ENCODE data around the gene PHKG1. TPM values are rescaled to one million over a fixed set of nuclear protein-coding genes. Genes with fewer than 3 reads are reported as not detected.

The PHKG1 gene
- total RNA-seq, 2 donors from 2014 or later = 0.46 TPM

DNA sequence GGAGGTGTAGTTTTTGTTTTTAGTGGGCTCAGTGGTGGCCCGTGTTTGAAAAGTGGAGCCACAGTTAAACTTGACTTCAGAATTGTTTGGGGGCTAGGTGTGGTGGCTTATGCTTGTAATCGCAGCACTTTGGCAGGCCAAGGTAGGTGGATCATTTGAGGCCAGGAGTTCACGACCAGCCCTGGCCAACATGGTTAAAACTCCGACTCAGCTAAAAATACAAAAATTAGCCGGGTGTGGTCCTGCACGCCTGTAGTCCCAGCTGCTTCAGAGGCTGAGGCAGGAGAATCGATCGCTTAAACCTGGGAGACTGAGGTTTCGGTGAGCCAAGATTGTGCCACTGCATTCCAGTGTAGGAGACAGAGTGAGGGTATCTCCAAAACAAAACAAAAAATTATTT, 39.4 kb downstream of the PHKG1 start:
- Mint-ChIP-seq H3K36me3 (ENCODE audit: low read depth) (peaks cover 55% of the 10 kb centered on the region), H3K27ac (peak overlapping the region; percentile 85), H3K4me3 (peak overlapping the region; percentile 81), H3K9me3 (no peaks in the 10 kb centered on the region), H3K27me3 (ENCODE audit: insufficient read depth) (no peaks in the 10 kb centered on the region), H3K4me1 (peaks cover 17% of the 10 kb centered on the region)
- Histone ChIP-seq H3K9ac (ENCODE audit: extremely low read depth, low read length, poor library complexity, severe bottlenecking) (peak overlapping the region; percentile 91), H3K4me3 (ENCODE audit: low read length) (peak overlapping the region; percentile 88), H3K4me1 (ENCODE audit: control insufficient read depth, insufficient read depth, low read length) (peaks cover 9% of the 10 kb centered on the region), H3K27me3 (ENCODE audit: control insufficient read depth, insufficient read depth, low read length, poor library complexity, severe bottlenecking) (no peaks in the 10 kb centered on the region), H3K9me3 (ENCODE audit: control insufficient read depth, low read length) (no peaks in the 10 kb centered on the region), H3K27ac (ENCODE audit: low read depth, low read length) (no peak overlapping the region), H3K36me3 (ENCODE audit: control insufficient read depth, insufficient read depth, low read length) (peaks cover 55% of the 10 kb centered on the region)
- no peak for DNase-seq
- 83 to 86% methylated on average over 9 of the region's 9 CpGs for WGBS, 2 experiments (ENCODE audit: insufficient coverage in 1 of 2, insufficient read length in 1 of 2)
- TF ChIP-seq, protein P1, sequence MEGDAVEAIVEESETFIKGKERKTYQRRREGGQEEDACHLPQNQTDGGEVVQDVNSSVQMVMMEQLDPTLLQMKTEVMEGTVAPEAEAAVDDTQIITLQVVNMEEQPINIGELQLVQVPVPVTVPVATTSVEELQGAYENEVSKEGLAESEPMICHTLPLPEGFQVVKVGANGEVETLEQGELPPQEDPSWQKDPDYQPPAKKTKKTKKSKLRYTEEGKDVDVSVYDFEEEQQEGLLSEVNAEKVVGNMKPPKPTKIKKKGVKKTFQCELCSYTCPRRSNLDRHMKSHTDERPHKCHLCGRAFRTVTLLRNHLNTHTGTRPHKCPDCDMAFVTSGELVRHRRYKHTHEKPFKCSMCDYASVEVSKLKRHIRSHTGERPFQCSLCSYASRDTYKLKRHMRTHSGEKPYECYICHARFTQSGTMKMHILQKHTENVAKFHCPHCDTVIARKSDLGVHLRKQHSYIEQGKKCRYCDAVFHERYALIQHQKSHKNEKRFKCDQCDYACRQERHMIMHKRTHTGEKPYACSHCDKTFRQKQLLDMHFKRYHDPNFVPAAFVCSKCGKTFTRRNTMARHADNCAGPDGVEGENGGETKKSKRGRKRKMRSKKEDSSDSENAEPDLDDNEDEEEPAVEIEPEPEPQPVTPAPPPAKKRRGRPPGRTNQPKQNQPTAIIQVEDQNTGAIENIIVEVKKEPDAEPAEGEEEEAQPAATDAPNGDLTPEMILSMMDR (conservative IDR thresholded peaks at IDR 0.05) = no peak

DNA sequence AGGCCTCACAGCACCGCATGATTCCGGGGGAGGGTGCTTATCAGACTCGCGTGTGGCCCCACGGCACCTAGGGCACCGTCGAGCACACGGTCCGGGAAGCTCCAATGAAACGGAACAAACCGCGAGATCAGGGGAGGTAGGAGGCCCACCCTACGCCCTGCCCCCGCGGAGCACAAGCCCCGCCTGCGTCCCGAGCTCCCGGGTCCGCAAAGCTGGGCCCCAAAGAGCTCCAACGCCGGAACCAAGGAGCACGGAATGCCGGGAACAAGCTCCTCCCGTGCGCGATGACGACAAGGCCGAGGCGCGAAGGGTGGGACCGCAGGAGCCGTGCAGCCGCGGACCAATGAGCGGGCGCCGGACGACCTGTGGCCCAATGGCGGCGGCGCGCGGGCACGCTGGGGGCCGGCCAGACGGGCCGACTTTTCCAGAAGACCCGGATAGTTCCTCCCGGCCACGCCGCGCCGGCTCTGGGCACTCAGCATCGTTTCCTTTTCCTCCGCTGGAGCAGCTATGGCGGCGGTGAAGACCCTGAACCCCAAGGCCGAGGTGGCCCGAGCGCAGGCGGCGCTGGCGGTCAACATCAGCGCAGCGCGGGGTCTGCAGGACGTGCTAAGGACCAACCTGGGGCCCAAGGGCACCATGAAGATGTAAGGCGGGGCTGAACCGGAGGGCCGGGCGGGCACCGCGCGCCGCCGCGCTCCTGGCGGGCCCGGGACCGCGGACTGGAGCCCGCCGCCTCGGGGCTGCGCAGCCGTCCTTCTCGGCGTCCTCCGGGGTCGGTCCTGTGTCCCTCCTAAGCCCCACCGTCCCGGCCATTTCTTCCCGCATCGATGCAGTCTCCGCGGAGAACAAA, 41.2 kb downstream of the PHKG1 start, which contains the start of the genes CCT6A and PSPH:
TSS of gene CCT6A (plus strand) at position 427 of the 853 bp plus-strand sequence. CDS start at position 511, 84 bp downstream.
TSS of gene PSPH (minus strand) at position 106 of the 853 bp plus-strand sequence. CDS start 30,232 bp downstream, outside the sequence.
- peak within 1 kb of the TSS; percentile 81 for H3K4me3 Mint-ChIP-seq
- peaks cover 39% of the 10 kb centered on the region for H3K36me3 Mint-ChIP-seq (ENCODE audit: low read depth)
- TF ChIP-seq, protein P1 (conservative IDR thresholded peaks at IDR 0.05) = no peak
- H3K27me3 ChIP-seq (ENCODE audit: control insufficient read depth, insufficient read depth, low read length, poor library complexity, severe bottlenecking) = no peaks in the 10 kb centered on the region
- H3K9me3 Mint-ChIP-seq = no peaks in the 10 kb centered on the region
- peak; percentile 99 for DNase-seq
- H3K27me3 Mint-ChIP-seq (ENCODE audit: insufficient read depth) = no peaks in the 10 kb centered on the region
- no peaks in the 10 kb centered on the region for H3K9me3 ChIP-seq (ENCODE audit: control insufficient read depth, low read length)
- peak within 1 kb of the TSS; percentile 98 for H3K27ac Mint-ChIP-seq
- peak within 1 kb of the TSS; percentile 91 for H3K9ac ChIP-seq (ENCODE audit: extremely low read depth, low read length, poor library complexity, severe bottlenecking)
- H3K4me3 ChIP-seq (ENCODE audit: low read length) = peak within 1 kb of the TSS; percentile 88
- peaks cover 37% of the 10 kb centered on the region for H3K36me3 ChIP-seq (ENCODE audit: control insufficient read depth, insufficient read depth, low read length)
- peak within 1 kb of the TSS; percentile 95 for H3K27ac ChIP-seq (ENCODE audit: low read depth, low read length)
- peaks cover 26% of the 10 kb centered on the region for H3K4me1 Mint-ChIP-seq
- WGBS, 2 experiments (ENCODE audit: insufficient coverage in 1 of 2, insufficient read length in 1 of 2) = 0% methylated on average over 18 to 97 of the region's 97 CpGs
- peaks cover 9% of the 10 kb centered on the region for H3K4me1 ChIP-seq (ENCODE audit: control insufficient read depth, insufficient read depth, low read length)

DNA sequence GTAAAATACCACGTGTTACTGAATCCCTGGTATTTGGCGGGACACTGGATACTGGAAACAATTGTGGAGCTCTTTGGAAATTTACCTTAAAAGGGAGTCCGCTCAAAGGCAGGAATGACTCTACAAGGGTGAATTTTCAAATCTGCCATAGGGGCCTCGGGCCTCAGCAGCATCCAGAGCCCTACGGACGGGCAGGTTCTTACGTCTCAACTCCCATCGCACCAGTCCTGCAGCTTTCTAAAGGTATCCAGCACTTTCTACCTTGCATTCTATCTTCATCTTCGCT, 41.8 kb downstream of the PHKG1 start:
- Mint-ChIP-seq H3K27me3 (ENCODE audit: insufficient read depth) (no peaks in the 10 kb centered on the region), H3K27ac (peak overlapping the region; percentile 98), H3K4me3 (peak overlapping the region; percentile 81), H3K4me1 (peaks cover 26% of the 10 kb centered on the region), H3K9me3 (no peaks in the 10 kb centered on the region), H3K36me3 (ENCODE audit: low read depth) (peaks cover 34% of the 10 kb centered on the region)
- H3K4me3 ChIP-seq (ENCODE audit: low read length) = peak overlapping the region; percentile 88
- DNase-seq = no peak
- no peaks in the 10 kb centered on the region for H3K27me3 ChIP-seq (ENCODE audit: control insufficient read depth, insufficient read depth, low read length, poor library complexity, severe bottlenecking)
- peaks cover 9% of the 10 kb centered on the region for H3K4me1 ChIP-seq (ENCODE audit: control insufficient read depth, insufficient read depth, low read length)
- peak overlapping the region; percentile 91 for H3K9ac ChIP-seq (ENCODE audit: extremely low read depth, low read length, poor library complexity, severe bottlenecking)
- TF ChIP-seq, protein P1 (conservative IDR thresholded peaks at IDR 0.05) = no peak
- WGBS, 2 experiments (ENCODE audit: insufficient coverage in 1 of 2, insufficient read length in 1 of 2) = 0% methylated on average over 8 to 9 of the region's 9 CpGs
- H3K36me3 ChIP-seq (ENCODE audit: control insufficient read depth, insufficient read depth, low read length) = peaks cover 31% of the 10 kb centered on the region
- no peaks in the 10 kb centered on the region for H3K9me3 ChIP-seq (ENCODE audit: control insufficient read depth, low read length)
- H3K27ac ChIP-seq (ENCODE audit: low read depth, low read length) = peak overlapping the region; percentile 88
